ENCODE measurements around the gene PLXNB2. TPM values are rescaled to one million over a fixed set of nuclear protein-coding genes. Genes with fewer than 3 reads are reported as not detected.

Gene PLXNB2
- total RNA-seq, 2 donors from 2014 or later = 169 to 218 TPM

- Histone ChIP-seq H3K9me3 (no peaks in the 10 kb centered on the region), H3K4me3 (no peak overlapping the region), H3K27me3 (replicated peaks; ENCODE audit: insufficient read depth) (no peaks in the 10 kb centered on the region), H3K4me1 (ENCODE audit: control insufficient read depth in 1 of 2, low read depth in 2 of 2) (no peaks in the 10 kb centered on the region), H3K27ac (no peak overlapping the region), H3K36me3 (no peaks in the 10 kb centered on the region)
- no peak for DNase-seq (ENCODE audit: low spot score)
- no peak for ATAC-seq (ENCODE audit: insufficient number of reproducible peaks, low FRiP score, low read depth)
- TF ChIP-seq CTCF (IDR thresholded peaks at IDR 0.05) = no peak
Observed at GRCh38 chr22:50319503-50319951, 12.1 kb upstream of the PLXNB2 start.

GRCh38 chr22:50318698-50319411, 11.4 kb upstream of the PLXNB2 start:
- H3K4me1 ChIP-seq (ENCODE audit: control insufficient read depth in 1 of 2, low read depth in 2 of 2) = no peaks in the 10 kb centered on the region
- ATAC-seq (ENCODE audit: insufficient number of reproducible peaks, low FRiP score, low read depth) (no peak), DNase-seq (ENCODE audit: low spot score) (no peak)
- H3K9me3 ChIP-seq = no peaks in the 10 kb centered on the region
- no peak overlapping the region for H3K27ac ChIP-seq
- H3K4me3 ChIP-seq = no peak overlapping the region
- TF ChIP-seq CTCF (IDR thresholded peaks at IDR 0.05) = no peak
- H3K36me3 ChIP-seq = no peaks in the 10 kb centered on the region
- H3K27me3 ChIP-seq (replicated peaks; ENCODE audit: insufficient read depth) = no peaks in the 10 kb centered on the region

GRCh38 chr22:50318356-50318697, 10.9 kb upstream of the PLXNB2 start:
- ATAC-seq (ENCODE audit: insufficient number of reproducible peaks, low FRiP score, low read depth) = no peak

GRCh38 chr22:50317674-50318073, 10.2 kb upstream of the PLXNB2 start:
- H3K9me3 ChIP-seq = no peaks in the 10 kb centered on the region
- DNase-seq (ENCODE audit: low spot score) (no peak), ATAC-seq (ENCODE audit: insufficient number of reproducible peaks, low FRiP score, low read depth) (no peak)
- H3K27me3 ChIP-seq (replicated peaks; ENCODE audit: insufficient read depth) = no peaks in the 10 kb centered on the region
- TF ChIP-seq CTCF (IDR thresholded peaks at IDR 0.05) = no peak
- no peak overlapping the region for H3K4me3 ChIP-seq
- no peaks in the 10 kb centered on the region for H3K4me1 ChIP-seq (ENCODE audit: control insufficient read depth in 1 of 2, low read depth in 2 of 2)
- no peaks in the 10 kb centered on the region for H3K36me3 ChIP-seq
- no peak overlapping the region for H3K27ac ChIP-seq

More at GRCh38 chr22:50318356-50318697, 10.9 kb upstream of the PLXNB2 start:
- H3K36me3 ChIP-seq = no peaks in the 10 kb centered on the region
- H3K9me3 ChIP-seq = no peaks in the 10 kb centered on the region
- H3K4me3 ChIP-seq = no peak overlapping the region
- H3K4me1 ChIP-seq (ENCODE audit: control insufficient read depth in 1 of 2, low read depth in 2 of 2) = no peaks in the 10 kb centered on the region
- no peak for TF ChIP-seq CTCF (IDR thresholded peaks at IDR 0.05)
- no peak for DNase-seq (ENCODE audit: low spot score)
- no peaks in the 10 kb centered on the region for H3K27me3 ChIP-seq (replicated peaks; ENCODE audit: insufficient read depth)
- H3K27ac ChIP-seq = no peak overlapping the region

- H3K9me3 ChIP-seq = no peaks in the 10 kb centered on the region
- no peaks in the 10 kb centered on the region for H3K27me3 ChIP-seq (replicated peaks; ENCODE audit: insufficient read depth)
- H3K27ac ChIP-seq = no peak overlapping the region
- H3K4me3 ChIP-seq = no peak overlapping the region
- no peak for DNase-seq (ENCODE audit: low spot score)
- no peak for ATAC-seq (ENCODE audit: insufficient number of reproducible peaks, low FRiP score, low read depth)
- H3K36me3 ChIP-seq = no peaks in the 10 kb centered on the region
- no peaks in the 10 kb centered on the region for H3K4me1 ChIP-seq (ENCODE audit: control insufficient read depth in 1 of 2, low read depth in 2 of 2)
- no peak for TF ChIP-seq CTCF (IDR thresholded peaks at IDR 0.05)
Observed at GRCh38 chr22:50317178-50317577, 9.7 kb upstream of the PLXNB2 start.
